Neutrophil (primary cell): ENCODE results near the gene MPPED1.

Experiments
- H3K27ac ChIP-seq: fragments of 200-600 bp; sonication (generic); 2 replicates; pipeline ENCODE4 v1.5.1; 2016; ENCODE audit warnings: mild to moderate bottlenecking, moderate library complexity
- H3K27me3 ChIP-seq: fragments of 200-600 bp; sonication (generic); 2 replicates; pipeline ENCODE4 v1.6.0; 2016; ENCODE audit warnings: mild to moderate bottlenecking
- H3K36me3 ChIP-seq: fragments of 200-600 bp; sonication (generic); 2 replicates; pipeline ENCODE4 v1.5.1; 2017
- H3K4me1 ChIP-seq, 2 experiments: fragments of 200-600 bp in 1 of 2; sonication (generic) in 1 of 2; 1 replicate in 1 of 2; 2 replicates in 1 of 2; pipeline versions ENCODE4 v1.5.1 to v1.6.1; 2013 to 2016; ENCODE audit warnings: low read depth in 1 of 2, low read length in 1 of 2, mild to moderate bottlenecking in 1 of 2, moderate library complexity in 1 of 2; ENCODE audit not compliant: control insufficient read depth in 1 of 2, insufficient read depth in 1 of 2
- H3K4me3 ChIP-seq, 2 experiments: fragments of 200-600 bp in 1 of 2; sonication (generic) in 1 of 2; 1 replicate in 1 of 2; 2 replicates in 1 of 2; pipeline ENCODE4 v1.5.1; 2013 to 2016; ENCODE audit warnings: low read depth in 1 of 2, low read length in 1 of 2, mild to moderate bottlenecking in 1 of 2, moderate library complexity in 1 of 2
- H3K9me3 ChIP-seq: fragments of 200-600 bp; sonication (generic); 2 replicates; pipeline ENCODE4 v1.5.1; 2016
- TF ChIP-seq, protein P1 (sequence below): fragments of 200-600 bp; sonication (generic); IDR thresholded peaks from 2 replicates; pipeline ENCODE4 v1.5.1; 2016; ENCODE audit warnings: antibody characterized with exemption

The MPPED1 gene

DNA sequence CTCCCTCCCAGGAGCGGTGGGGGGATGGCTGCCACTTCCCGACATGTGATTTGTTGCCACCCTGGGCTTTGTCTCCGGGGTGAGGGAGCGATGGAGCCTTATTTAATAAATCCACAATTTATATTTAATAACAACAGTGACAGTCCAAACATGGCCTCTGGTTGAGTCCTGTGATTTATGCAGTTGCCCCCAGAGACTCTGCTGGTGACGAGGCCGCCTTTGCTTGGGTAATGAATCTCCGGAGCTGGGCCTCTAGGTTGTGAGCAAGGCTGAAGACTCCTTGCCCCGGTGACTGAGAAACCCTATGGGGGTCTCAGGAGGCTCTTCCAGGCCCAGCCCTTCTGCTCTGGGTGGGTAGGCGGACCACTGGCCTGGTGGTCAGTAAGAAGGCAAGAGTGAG is 16.7 kb downstream of the MPPED1 start:
- Histone ChIP-seq H3K36me3 (no peaks in the 10 kb centered on the region), H3K27ac (no peak overlapping the region), H3K9me3 (no peaks in the 10 kb centered on the region), H3K27me3 (peaks cover 15% of the 10 kb centered on the region), H3K4me1 (no peaks in the 10 kb centered on the region), H3K4me3 (no peak overlapping the region)
- TF ChIP-seq, protein P1, sequence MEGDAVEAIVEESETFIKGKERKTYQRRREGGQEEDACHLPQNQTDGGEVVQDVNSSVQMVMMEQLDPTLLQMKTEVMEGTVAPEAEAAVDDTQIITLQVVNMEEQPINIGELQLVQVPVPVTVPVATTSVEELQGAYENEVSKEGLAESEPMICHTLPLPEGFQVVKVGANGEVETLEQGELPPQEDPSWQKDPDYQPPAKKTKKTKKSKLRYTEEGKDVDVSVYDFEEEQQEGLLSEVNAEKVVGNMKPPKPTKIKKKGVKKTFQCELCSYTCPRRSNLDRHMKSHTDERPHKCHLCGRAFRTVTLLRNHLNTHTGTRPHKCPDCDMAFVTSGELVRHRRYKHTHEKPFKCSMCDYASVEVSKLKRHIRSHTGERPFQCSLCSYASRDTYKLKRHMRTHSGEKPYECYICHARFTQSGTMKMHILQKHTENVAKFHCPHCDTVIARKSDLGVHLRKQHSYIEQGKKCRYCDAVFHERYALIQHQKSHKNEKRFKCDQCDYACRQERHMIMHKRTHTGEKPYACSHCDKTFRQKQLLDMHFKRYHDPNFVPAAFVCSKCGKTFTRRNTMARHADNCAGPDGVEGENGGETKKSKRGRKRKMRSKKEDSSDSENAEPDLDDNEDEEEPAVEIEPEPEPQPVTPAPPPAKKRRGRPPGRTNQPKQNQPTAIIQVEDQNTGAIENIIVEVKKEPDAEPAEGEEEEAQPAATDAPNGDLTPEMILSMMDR: no peak

DNA sequence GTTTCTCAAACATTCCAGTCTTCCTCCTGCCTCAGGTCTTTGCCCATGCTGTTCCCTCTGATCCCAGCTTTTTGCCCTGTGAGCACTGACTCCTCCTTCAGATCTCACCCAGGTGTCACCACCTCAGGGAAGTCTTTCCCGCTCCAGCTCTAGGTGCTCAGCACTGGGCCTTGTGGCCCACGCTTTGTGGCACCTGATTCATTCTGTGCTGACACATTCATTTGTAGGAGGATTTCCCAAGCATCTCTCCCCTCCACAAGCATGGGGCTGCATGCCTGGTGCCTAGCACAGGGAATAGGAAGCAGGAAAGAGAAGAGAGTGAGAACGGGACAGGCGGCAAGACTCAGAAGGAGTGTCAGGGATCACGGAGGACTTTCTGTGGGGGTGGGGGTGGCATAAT is 17.6 kb downstream of the MPPED1 start:
- no peaks in the 10 kb centered on the region for H3K9me3 ChIP-seq
- no peak overlapping the region for H3K27ac ChIP-seq
- H3K4me3 ChIP-seq: no peak overlapping the region
- H3K36me3 ChIP-seq: no peaks in the 10 kb centered on the region
- H3K4me1 ChIP-seq: no peaks in the 10 kb centered on the region
- peaks cover 15% of the 10 kb centered on the region for H3K27me3 ChIP-seq
- TF ChIP-seq, protein P1: no peak

DNA sequence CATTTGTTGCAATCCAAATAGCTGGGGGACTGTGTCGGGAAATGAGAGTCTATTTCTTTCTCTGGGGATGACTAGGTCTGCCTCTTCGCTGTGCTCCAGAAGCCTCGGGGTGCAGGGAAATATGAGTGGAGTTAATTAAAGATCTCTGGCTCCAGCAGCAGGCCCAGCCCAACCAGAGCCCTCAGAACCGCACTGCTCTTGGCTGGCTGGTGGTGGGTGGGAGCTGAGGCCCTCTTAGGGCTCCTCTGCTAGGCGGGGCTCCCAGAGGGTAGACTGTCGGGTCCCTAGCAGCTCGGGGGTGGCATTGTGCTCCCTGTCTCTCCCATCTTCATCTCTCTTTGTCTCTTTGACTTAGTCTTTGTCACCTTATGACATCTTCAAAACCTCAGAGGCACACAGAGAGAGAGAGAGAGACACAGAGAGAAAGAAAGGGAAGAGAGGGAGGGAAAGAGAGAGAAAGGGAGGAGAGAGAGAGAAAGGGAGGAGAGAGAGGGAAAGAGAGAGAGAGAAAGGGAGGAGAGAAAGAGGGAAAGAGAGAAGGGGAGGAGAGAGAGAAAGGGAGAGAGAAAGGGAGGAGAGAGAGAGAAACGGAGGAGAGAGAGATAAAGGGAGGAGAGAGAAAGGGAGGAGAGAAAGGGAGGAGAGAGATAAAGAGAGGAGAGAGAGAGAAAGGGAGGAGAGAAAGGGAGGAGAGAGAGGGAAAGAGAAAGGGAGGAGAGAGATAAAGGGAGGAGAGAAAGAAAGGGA is 20.2 kb downstream of the MPPED1 start:
- no peaks in the 10 kb centered on the region for H3K4me1 ChIP-seq
- TF ChIP-seq, protein P1: no peak
- no peaks in the 10 kb centered on the region for H3K36me3 ChIP-seq
- peaks cover 15% of the 10 kb centered on the region for H3K27me3 ChIP-seq
- no peak overlapping the region for H3K4me3 ChIP-seq
- no peak overlapping the region for H3K27ac ChIP-seq
- no peaks in the 10 kb centered on the region for H3K9me3 ChIP-seq

DNA sequence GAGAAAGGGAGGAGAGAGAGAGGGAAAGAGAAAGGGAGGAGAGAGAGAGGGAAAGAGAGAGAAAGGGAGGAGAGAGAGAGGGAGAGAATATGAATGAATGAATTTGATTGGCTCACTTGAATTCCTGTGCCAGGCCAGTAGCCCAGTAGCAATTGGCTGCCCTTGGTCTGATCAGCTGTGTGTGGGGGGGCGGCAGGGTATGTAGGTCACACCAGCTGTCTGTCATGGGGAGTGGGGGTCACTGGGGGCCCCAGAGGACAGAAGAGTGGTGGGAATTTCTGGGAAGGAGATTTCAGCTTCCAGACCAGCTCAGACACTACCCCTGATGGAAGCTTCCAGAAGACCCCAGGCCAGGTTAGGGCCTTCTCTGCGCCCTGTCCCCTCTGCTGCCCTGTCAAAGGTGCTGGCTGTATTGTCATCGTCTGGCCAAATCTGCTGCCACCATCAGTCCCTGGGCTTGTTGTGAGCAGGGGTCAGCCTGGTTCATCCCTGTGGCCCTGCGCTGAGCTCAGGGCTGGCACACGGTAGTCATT is 21.1 kb downstream of the MPPED1 start:
- H3K27ac ChIP-seq: no peak overlapping the region
- no peaks in the 10 kb centered on the region for H3K9me3 ChIP-seq
- TF ChIP-seq, protein P1: no peak
- peaks cover 15% of the 10 kb centered on the region for H3K27me3 ChIP-seq
- no peaks in the 10 kb centered on the region for H3K36me3 ChIP-seq
- no peaks in the 10 kb centered on the region for H3K4me1 ChIP-seq
- H3K4me3 ChIP-seq: no peak overlapping the region

DNA sequence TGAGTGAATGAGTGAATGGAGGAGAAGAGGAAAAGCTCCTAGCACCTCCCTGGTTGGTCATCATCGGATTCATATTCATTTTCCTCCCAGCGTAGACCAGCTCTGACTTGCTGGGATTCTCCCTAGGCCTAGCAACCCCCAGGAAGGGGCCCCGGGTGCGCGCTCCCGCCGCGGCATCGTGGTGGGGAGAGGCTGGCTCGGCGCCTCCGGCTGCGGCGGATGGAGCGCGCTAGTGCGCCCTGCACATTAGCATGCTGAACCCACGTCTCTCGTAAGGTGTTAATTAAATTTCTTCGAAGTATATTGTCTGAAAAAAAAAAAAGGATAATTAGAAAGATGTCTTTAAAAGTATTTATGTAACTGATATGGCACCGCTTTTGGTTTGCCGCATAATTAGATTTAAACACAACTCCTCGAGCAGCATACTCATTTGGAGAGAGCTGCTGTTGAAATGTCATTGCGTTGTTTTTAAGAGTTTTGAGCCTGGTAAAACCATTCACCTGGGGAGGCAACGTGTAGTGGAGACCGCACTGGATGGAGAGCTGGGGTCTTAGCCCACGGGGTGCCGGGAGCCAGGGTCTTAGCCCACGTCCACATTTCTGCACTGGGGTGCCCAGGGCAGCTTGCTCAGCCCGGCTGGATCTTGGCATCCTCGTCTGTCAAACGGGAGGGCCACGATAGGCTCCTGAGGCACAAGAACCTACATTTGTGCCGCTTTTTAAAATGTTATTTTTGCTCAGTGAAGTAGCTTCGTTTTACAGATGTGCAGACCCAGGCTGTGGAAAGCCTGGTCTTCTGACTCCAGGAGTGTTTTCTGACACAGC is 21.8 kb downstream of the MPPED1 start:
- Histone ChIP-seq H3K9me3 (no peaks in the 10 kb centered on the region), H3K36me3 (no peaks in the 10 kb centered on the region), H3K27ac (no peak overlapping the region), H3K27me3 (peaks cover 15% of the 10 kb centered on the region), H3K4me3 (no peak overlapping the region), H3K4me1 (no peaks in the 10 kb centered on the region)
- TF ChIP-seq, protein P1: no peak
